ENCODE measurements around the gene COQ8B. TPM values are rescaled to one million over a fixed set of nuclear protein-coding genes. Genes with fewer than 3 reads are reported as not detected.

COQ8B gene
- total RNA-seq, 1 experiment from 2014 or later, result 35.7 TPM

- no peak overlapping the region for H3K4me3 Mint-ChIP-seq (ENCODE audit: unreplicated experiment)
- DNase-seq, result no peak
- Histone ChIP-seq H3K4me3 (ENCODE audit: low read depth, low read length) (no peak overlapping the region), H3K27me3 (replicated peaks; ENCODE audit: control insufficient read depth, insufficient read depth, low read length) (no peaks in the 10 kb centered on the region), H3K36me3 (ENCODE audit: control insufficient read depth, insufficient read depth, low read length) (peaks cover 17% of the 10 kb centered on the region), H3K9me3 (no peaks in the 10 kb centered on the region), H3K4me1 (no peaks in the 10 kb centered on the region)
- peaks cover 93% of the 10 kb centered on the region for H3K36me3 Mint-ChIP-seq (ENCODE audit: insufficient read depth, unreplicated experiment)
- H3K9me3 Mint-ChIP-seq (ENCODE audit: unreplicated experiment), result no peaks in the 10 kb centered on the region
- H3K27ac Mint-ChIP-seq (ENCODE audit: unreplicated experiment), result no peak overlapping the region
- no TSS peak for BruUV-seq (replicated peaks)
- ChIA-PET CTCF (no interaction called here), POLR2A (no interaction called here)
- TF ChIP-seq CTCF (IDR thresholded peaks at IDR 0.05; ENCODE audit: insufficient read depth in 1 of 2, low read depth in 1 of 2, low read length in 1 of 2, severe bottlenecking in 1 of 2, unreplicated experiment in 1 of 2), result no peak
- H3K4me1 Mint-ChIP-seq (ENCODE audit: low read depth, unreplicated experiment), result peaks cover 6% of the 10 kb centered on the region
- no peaks in the 10 kb centered on the region for H3K27me3 Mint-ChIP-seq (ENCODE audit: insufficient read depth, unreplicated experiment)
- intact Hi-C loops (cut with micrococcal nuclease; ENCODE audit: unreplicated experiment), result no loop called here
Measured at GRCh38 chr19:40763526-40763925, 46.8 kb upstream of the COQ8B start.

GRCh38 chr19:40762754-40763470 is 46.2 kb upstream of the COQ8B start:
- Mint-ChIP-seq H3K27ac (ENCODE audit: unreplicated experiment) (no peak overlapping the region), H3K36me3 (ENCODE audit: insufficient read depth, unreplicated experiment) (peaks cover 99% of the 10 kb centered on the region), H3K4me3 (ENCODE audit: unreplicated experiment) (no peak overlapping the region), H3K27me3 (ENCODE audit: insufficient read depth, unreplicated experiment) (no peaks in the 10 kb centered on the region), H3K4me1 (ENCODE audit: low read depth, unreplicated experiment) (peaks cover 6% of the 10 kb centered on the region), H3K9me3 (ENCODE audit: unreplicated experiment) (no peaks in the 10 kb centered on the region)
- no peak for TF ChIP-seq CTCF (IDR thresholded peaks at IDR 0.05; ENCODE audit: insufficient read depth in 1 of 2, low read depth in 1 of 2, low read length in 1 of 2, severe bottlenecking in 1 of 2, unreplicated experiment in 1 of 2)
- Histone ChIP-seq H3K27me3 (replicated peaks; ENCODE audit: control insufficient read depth, insufficient read depth, low read length) (no peaks in the 10 kb centered on the region), H3K4me1 (no peaks in the 10 kb centered on the region), H3K36me3 (ENCODE audit: control insufficient read depth, insufficient read depth, low read length) (peaks cover 17% of the 10 kb centered on the region), H3K4me3 (ENCODE audit: low read depth, low read length) (no peak overlapping the region), H3K9me3 (no peaks in the 10 kb centered on the region)
- POLR2A ChIA-PET, result no interaction called here
- intact Hi-C loops (cut with micrococcal nuclease; ENCODE audit: unreplicated experiment), result no loop called here
- CTCF ChIA-PET, result no interaction called here
- BruUV-seq (replicated peaks), result no TSS peak
- DNase-seq, result no peak

GRCh38 chr19:40759352-40759751 is 42.7 kb upstream of the COQ8B start:
- Mint-ChIP-seq H3K4me3 (ENCODE audit: unreplicated experiment) (no peak overlapping the region), H3K27me3 (ENCODE audit: insufficient read depth, unreplicated experiment) (no peaks in the 10 kb centered on the region), H3K9me3 (ENCODE audit: unreplicated experiment) (no peaks in the 10 kb centered on the region), H3K4me1 (ENCODE audit: low read depth, unreplicated experiment) (peaks cover 12% of the 10 kb centered on the region), H3K36me3 (ENCODE audit: insufficient read depth, unreplicated experiment) (peaks cover 100% of the 10 kb centered on the region), H3K27ac (ENCODE audit: unreplicated experiment) (no peak overlapping the region)
- TF ChIP-seq CTCF (IDR thresholded peaks at IDR 0.05; ENCODE audit: insufficient read depth in 1 of 2, low read depth in 1 of 2, low read length in 1 of 2, severe bottlenecking in 1 of 2, unreplicated experiment in 1 of 2), result no peak
- Histone ChIP-seq H3K27me3 (replicated peaks; ENCODE audit: control insufficient read depth, insufficient read depth, low read length) (no peaks in the 10 kb centered on the region), H3K9me3 (no peaks in the 10 kb centered on the region), H3K36me3 (ENCODE audit: control insufficient read depth, insufficient read depth, low read length) (peaks cover 17% of the 10 kb centered on the region), H3K4me1 (peaks cover 5% of the 10 kb centered on the region), H3K4me3 (ENCODE audit: low read depth, low read length) (no peak overlapping the region)
- DNase-seq, result no peak
- ChIA-PET POLR2A (no interaction called here), CTCF (no interaction called here)
- intact Hi-C loops (cut with micrococcal nuclease; ENCODE audit: unreplicated experiment), result loop anchor here (10.0 kb wide), 1 partner anchor 95 kb away; no protein-coding TSS in a partner anchor
- no TSS peak for BruUV-seq (replicated peaks)

Measured in Caco-2 (cell line).